ENCODE results near the gene PGBD2.
"Not testable (repeated sequence)": the region's sequence is repeated elsewhere in the genome, so short reads cannot be mapped to it uniquely, and the experiment has no call there.

PGBD2 gene

GRCh38 chr1:248924696-248925532 is 18.9 kb downstream of the PGBD2 start:
- peak in 19 of 56 donors; percentile 7 to 59 (median 28) for DNase-seq

- DNase-seq: not testable (repeated sequence)
Measured at GRCh38 chr1:248925859-248926258, 19.8 kb downstream of the PGBD2 start.

- peak in 1 of 56 donors; percentile 5 for DNase-seq
Measured at GRCh38 chr1:248926401-248927182, 20.6 kb downstream of the PGBD2 start.

- not testable (repeated sequence) for DNase-seq
Measured at GRCh38 chr1:248927283-248927682, 21.2 kb downstream of the PGBD2 start.

- not testable (repeated sequence) for DNase-seq
Measured at GRCh38 chr1:248928122-248928521, 22.1 kb downstream of the PGBD2 start.

GRCh38 chr1:248930037-248930436 is 24.0 kb downstream of the PGBD2 start:
- DNase-seq: not testable (repeated sequence)

- not testable (repeated sequence) for DNase-seq
Measured at GRCh38 chr1:248938173-248938809, 32.3 kb downstream of the PGBD2 start.

GRCh38 chr1:248944134-248944999 is 38.3 kb downstream of the PGBD2 start:
- DNase-seq: not testable (repeated sequence)

- not testable (repeated sequence) for DNase-seq
Measured at GRCh38 chr1:248945000-248945423, 39.0 kb downstream of the PGBD2 start.

GRCh38 chr1:248945453-248945852 is 39.4 kb downstream of the PGBD2 start:
- DNase-seq: not testable (repeated sequence)

GRCh38 chr1:248945856-248946416 is 39.9 kb downstream of the PGBD2 start:
- not testable (repeated sequence) for DNase-seq
